ENCODE results near the gene CDK18. TPM values are rescaled to one million over a fixed set of nuclear protein-coding genes. Genes with fewer than 3 reads are reported as not detected.
A peak's percentile ranks its signal among the peaks of the same experiment; 100 is the strongest.

The CDK18 gene
- total RNA-seq, 1 donor = 2.2 TPM

- no peak overlapping the region for H3K4me3 ChIP-seq (ENCODE audit: low read depth, low read length)
- TF ChIP-seq CTCF (IDR thresholded peaks at IDR 0.05; ENCODE audit: insufficient read depth, low read depth, low read length) = no peak
- peak; percentile 43 for DNase-seq (ENCODE audit: low read depth)
Measured at GRCh38 chr1:205543351-205544301, 39.2 kb downstream of the CDK18 start.

- no peak for TF ChIP-seq CTCF (IDR thresholded peaks at IDR 0.05; ENCODE audit: insufficient read depth, low read depth, low read length)
- no peak overlapping the region for H3K4me3 ChIP-seq (ENCODE audit: low read depth, low read length)
- DNase-seq (ENCODE audit: low read depth) = no peak
Measured at GRCh38 chr1:205545001-205545919, 40.8 kb downstream of the CDK18 start.

- TF ChIP-seq CTCF (IDR thresholded peaks at IDR 0.05; ENCODE audit: insufficient read depth, low read depth, low read length) = no peak
- no peak overlapping the region for H3K4me3 ChIP-seq (ENCODE audit: low read depth, low read length)
- no peak for DNase-seq (ENCODE audit: low read depth)
Measured at GRCh38 chr1:205545991-205546390, 41.5 kb downstream of the CDK18 start.

- TF ChIP-seq CTCF (IDR thresholded peaks at IDR 0.05; ENCODE audit: insufficient read depth, low read depth, low read length) = no peak
- DNase-seq (ENCODE audit: low read depth) = no peak
- no peak overlapping the region for H3K4me3 ChIP-seq (ENCODE audit: low read depth, low read length)
Measured at GRCh38 chr1:205546541-205546940, 42.1 kb downstream of the CDK18 start.

- no peak for DNase-seq (ENCODE audit: low read depth)
- H3K4me3 ChIP-seq (ENCODE audit: low read depth, low read length) = no peak overlapping the region
- no peak for TF ChIP-seq CTCF (IDR thresholded peaks at IDR 0.05; ENCODE audit: insufficient read depth, low read depth, low read length)
Measured at GRCh38 chr1:205547936-205548827, 43.7 kb downstream of the CDK18 start.

Data from fibroblast of villous mesenchyme (primary cell).